Stimulated activated naive CD4-positive, alpha-beta T cell (primary cell): ENCODE results near the gene C19orf85.

Source experiments
- DNase-seq, 6 experiments: peaks; one replicate each; lab custom pipeline; 2025; lab: John Stamatoyannopoulos, UW

The C19orf85 gene

DNA sequence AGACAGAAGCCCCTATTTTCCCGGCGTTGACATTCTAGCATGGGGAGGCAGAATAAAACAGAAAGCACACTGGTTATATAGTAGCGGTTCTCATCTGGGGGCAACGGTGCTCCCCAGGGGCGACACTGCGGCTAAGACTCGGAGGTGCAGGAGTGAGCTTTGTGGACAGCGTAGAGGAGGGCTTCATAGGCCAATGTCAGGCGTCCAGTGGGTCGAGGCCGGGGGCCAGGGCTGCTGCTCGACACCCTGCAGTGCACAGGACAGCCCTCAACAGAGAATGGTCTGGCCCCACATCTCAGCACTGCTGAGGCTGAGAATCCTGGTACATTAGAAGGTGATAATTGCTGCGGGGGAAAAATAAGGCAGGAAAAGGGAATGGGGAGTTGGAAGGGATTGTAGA is 13.4 kb upstream of the C19orf85 start:
- no peak for DNase-seq

DNA sequence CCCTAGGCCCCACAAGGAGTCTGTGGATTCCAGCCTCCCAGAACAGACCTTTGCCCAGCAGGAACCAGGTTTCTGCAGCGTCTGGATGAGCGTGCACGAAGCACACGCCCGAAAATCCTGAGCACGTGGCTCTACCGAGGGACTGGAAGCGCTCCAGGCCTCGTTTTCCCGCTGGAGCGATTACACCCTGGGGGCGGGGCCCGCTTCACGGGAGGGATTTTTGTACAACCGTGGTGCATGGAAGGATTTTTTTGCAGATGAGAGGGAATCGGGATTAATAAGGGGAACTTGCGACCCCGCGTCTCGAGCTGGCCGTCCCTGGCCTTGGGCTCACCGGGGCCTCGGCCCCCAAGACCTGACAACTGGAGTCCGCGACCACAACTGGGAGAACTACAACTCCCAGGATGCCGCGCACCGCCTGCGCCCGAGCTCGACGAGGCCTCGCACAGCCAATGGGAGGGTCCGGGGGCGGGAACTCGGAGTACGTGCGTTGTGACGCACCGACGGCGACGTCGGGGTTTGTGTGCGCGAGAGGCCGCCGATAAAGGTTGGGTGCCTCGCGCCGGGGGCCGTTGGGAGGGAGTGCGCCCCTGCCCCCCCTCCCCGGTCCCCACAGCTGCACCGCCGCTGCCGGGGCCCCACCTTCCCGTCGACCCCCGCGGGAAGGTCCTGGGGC is 11.7 kb upstream of the C19orf85 start, which contains the start of gene ZNF628:
Gene ZNF628, plus strand, starts transcription at position 518 of the 676 bp plus-strand sequence. CDS start 3,294 bp downstream, outside the sequence.
- DNase-seq, result peak; percentile 93 to 98 (median 96)

DNA sequence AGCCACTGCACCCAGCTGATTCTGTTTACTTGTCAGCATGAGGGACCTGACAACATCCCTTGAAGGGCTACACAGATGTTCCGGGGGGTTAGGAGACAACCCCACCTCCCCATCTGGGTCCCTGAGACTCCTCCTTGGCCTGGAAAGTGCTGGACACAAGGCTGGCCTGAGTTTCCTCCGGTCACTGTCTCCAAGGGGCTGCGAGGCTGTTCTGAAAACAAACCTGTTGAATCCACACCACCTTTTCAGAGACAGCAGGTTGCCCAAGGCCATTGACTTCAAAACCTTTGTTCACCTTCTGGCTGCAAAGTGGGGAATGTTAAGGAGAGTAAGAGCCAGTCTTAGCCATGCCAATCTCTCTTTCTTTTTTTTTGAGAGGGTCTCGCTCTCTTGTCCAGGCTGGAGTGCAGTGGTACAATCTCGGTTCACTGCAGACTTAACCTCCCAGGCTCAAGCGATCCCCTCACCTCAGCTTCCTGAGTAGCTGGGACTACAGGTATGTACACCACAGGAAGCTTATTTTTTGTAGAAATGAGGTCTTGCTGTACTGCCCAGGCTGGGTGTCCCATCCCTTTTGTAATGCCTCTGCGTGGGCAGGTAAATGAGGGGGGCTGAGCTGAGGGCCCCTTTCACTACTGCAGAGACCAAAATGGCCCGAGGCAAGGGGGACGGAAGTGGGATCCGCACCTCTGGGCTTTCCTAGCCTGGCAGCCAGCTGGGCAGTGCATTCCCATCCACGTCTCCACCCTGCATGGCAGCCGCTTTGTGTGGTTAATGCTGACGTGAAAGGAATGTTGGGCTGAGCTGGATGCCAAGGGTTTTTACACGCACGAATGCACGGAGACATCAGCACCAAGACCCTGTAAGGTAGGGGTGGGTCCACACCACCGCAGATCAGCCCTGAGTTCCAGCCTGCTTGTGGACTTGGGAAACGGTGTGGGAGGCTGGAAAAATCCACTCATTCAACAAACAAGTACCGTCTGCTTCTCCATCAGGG is 10.0 kb upstream of the C19orf85 start:
- DNase-seq, result no peak

DNA sequence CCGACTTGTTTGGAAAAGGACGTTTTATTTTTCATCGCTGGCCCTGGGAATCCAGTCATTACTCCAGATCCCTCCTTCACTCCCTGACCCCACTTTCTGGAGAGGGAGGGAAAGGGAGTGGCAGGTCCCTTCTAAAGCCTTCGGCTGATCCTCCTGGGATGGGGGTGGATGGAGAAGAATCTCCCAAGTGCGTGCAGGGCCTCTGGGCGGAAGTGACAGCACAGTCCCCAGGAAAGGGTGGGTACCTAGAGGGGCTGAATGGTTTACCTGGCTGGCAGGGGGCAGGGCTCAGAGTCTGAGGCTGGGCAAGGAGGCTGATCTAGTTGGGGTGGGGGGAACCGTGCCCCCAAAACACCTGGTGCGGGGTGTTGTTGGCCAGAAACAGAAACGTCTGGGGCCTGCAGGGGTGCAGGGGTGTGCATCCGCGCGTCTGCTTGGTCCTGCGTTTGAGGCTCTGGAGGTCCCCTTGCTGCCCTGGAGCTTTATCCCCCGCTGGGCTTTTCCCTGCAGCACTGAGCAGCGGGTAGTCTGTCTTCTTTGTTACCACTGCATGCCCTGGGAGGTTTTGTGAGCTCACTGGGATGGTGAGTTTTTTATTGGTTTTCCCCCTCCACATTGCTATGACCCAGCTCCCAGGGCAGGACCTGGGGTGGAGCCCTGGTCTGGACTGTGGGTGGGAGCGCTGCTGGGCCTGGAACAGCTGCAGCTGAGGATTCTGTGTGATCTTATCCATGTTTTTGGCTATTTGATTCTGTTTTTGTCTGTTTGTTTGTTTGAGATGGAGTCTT is 8.9 kb upstream of the C19orf85 start:
- no peak for DNase-seq

DNA sequence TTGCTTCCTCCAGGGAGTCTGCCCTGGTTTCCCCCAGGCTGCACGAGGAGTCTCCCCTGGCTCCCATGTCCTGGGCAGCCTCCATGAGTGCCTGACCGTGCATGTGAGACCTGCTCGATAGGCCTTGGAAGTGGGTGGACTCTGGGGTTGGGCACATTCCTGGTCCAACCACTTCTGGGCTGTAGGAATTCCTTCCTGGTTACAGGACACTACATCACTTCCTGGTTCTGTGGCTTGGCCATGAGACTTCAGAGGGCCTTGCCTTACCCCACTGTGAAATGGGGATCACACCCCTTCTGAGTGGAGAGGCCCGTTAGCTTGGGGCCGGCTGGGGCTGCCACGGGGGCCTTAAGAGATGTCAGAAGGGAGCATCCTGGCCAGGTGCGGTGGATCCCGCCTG is 7.9 kb upstream of the C19orf85 start:
- DNase-seq, result no peak

DNA sequence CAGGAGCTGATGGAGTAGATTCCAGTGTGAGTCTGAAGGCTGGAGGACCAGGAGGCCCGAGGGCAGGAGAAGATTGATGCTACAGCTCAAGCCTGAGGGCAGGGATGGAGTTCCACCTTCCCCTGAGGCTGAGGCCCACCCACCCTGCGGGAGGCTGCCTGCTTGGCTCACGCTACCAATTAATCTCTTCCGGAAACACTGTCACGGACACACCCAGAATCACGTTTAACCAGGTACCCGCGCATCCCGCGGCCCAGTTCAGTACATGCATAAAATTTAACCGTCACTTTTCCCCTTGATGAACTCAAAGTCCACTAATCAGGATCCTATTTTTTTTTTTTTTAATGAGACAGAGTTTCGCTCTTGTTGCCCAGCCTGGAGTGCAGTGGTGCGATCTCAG is 6.7 kb upstream of the C19orf85 start:
- DNase-seq, result no peak

DNA sequence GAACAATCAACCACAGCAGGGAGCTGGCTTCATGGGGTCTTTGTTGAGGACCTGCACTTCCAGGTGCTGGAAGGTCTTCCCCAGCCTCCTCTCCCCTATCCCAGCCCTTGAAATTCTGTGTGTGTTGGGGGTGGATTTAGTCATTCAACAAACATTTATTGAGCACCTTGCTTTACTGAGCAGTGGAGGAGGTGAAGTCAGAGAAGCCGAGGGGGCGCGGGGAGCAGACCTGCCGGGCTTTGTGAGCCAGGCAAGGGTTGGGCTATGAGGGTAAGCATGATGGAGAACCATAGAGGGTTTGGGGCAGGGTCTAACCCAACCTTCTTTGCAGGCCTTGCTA is 3.5 kb upstream of the C19orf85 start:
- no peak for DNase-seq

DNA sequence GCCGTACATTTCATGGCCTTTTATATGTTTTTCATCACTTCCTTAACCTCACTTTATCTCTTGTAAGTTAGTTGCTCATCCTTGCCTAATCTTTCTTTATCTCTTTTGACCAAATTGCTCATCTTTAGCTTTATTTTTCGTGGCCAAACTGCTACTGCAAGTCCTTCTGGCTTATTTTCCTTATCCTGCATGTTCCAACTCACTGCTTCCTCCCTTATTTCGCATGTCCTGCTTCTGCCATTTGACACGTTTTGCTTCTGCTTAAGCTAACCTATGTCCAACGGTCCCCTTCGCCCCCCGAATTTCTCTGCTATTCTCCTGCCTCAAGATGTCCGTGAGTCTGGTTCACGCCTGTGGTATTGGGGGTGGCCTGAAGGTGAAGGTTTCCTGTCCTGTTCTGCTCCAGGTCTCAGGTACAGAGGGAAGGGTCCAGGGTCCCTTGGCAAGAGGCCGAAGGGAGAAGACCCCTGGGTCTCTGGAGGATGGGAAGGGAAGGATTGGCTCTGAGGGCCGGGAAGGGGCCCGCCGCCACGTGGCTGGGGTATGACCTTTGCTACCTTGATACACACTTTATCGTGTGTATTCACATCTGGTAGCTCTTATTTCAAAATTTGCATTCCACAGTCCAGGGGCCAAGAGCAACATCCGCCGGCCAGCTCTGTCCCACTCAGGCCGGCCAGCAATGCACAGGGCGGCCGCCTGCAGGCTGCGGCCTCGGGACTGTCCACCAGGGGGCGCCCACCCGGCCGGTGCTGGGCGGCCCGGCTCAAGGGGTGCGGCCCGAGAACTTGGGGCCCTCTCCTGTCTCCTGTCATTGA is 2.9 kb upstream of the C19orf85 start:
- DNase-seq, result peak in 5 of 6 experiments; percentile 40 to 70 (median 56)

DNA sequence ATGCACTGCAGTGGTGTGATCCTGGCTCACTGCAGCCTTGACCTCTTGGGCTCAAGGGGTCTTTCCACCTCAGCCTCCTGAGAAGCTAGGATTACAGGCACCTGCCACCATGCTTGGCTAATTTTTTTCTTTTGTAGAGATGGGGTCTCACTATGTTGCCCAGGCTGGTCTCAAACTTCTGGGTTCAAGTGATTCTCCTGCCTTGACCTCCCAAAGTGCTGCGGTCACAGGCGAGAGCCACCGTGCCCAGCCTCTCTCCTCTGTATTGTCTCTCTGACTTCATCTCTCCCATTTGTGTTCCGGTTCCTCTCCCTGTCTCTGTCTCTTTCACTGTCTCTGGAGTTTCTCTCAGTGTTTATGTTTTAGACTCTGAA is 1.7 kb upstream of the C19orf85 start:
- DNase-seq, result no peak

DNA sequence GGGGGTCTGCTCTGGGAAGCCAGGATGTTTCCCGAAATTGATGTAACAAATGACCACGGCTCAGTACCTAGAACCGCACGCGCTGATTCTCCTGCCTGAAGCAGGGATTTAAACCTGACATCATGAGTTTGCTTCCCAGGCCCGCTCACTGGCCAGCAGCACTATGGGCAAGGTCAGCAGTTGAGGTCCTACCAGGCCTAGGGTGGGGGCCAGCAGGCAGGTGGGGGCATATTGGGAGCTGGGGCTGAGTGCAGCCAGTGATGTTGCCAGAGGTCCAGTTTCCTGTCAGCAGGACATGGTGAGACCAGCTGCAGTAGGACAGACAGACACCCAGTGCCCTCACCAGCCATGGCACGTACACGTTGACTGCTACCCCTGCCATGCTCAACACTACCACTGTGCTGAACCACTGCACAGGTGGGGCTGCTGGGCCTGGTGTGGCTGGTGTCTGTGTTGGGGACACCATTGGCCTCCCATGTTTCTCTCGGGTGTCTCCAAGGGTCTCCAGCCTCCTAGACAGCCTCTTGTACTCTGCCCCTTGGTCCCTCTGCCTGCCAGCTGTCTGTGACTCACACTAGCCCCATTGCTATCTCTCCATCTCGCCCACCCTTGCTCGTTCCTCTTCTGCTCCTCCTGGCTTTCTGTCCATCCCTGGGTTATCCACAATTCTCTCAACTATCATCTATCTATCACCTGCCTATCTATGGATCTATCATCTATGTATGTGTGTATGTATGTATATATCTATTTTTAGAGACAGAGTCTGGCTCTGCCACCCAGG is 1.1 kb upstream of the C19orf85 start:
- no peak for DNase-seq

DNA sequence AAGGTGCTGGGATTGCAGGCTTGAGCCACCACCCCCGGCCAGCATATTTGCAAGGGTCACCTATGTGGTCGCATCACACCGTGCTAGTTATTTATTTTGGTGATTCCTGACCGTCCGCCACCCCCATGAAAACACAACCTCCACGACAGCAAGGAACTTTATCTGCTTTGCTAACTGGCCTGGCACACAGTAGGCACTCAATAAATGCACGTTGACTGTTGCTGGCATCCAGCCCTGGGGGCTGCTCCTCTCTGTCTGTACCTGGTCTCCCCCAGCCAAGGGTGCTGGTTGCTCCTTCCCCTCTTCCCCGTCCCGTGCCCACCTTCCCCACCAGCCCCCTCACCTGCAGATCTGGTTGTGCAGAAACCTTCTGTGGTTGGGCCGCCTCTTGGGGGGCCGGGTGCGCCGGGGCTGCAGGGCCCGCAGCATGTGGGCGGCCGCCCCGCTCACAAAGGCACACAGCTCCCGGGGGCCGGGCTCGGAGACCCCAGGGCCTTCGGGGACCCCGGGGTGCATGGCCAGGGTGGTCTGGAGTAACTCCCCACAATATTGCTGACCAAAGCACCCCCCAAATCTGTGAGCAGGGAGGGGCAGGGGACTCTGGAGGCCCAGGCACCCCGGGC is 401 bp downstream of the C19orf85 start:
- DNase-seq, result no peak

DNA sequence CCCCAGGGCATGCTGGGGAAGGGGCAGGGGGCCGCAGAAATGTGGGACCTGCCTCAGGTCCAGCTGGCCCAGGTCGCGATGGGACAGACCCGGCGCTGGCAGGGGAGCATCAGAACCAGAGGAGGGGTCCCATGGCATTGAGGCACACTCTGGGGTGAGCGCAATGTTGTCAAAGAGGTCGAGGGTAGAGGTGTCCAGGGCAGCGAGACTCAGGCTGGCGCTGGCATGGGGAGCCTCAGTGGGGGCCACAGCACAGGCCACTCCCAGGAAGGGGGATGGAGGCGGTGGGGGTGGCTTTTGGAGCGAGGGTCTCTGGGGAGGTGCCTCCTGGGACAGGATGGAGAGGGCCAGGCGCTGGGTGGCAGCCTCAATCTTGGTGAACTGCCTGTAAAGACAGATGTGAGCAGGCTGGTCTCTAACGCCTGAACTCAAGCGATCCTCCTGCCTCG is 944 bp downstream of the C19orf85 start:
- no peak for DNase-seq

DNA sequence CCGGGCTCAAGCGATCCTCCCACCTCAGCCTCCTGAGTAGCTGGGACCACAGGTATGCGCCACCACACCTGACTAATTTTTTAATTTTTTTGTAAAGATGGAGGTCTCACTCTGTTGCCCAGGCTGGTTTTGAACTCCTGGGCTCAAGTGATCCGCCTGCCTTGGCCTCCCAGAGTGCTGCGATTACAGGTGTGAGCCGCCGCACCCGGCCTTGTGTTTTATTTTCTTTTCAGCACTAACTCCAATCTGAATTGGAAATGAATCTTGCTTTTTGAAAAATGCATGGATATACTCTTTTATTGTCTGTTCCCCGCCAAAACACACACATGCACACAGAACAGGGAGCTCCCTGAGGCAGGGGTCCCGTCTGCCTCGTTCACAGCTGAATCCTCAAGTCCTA is 1.8 kb downstream of the C19orf85 start:
- DNase-seq, result no peak

DNA sequence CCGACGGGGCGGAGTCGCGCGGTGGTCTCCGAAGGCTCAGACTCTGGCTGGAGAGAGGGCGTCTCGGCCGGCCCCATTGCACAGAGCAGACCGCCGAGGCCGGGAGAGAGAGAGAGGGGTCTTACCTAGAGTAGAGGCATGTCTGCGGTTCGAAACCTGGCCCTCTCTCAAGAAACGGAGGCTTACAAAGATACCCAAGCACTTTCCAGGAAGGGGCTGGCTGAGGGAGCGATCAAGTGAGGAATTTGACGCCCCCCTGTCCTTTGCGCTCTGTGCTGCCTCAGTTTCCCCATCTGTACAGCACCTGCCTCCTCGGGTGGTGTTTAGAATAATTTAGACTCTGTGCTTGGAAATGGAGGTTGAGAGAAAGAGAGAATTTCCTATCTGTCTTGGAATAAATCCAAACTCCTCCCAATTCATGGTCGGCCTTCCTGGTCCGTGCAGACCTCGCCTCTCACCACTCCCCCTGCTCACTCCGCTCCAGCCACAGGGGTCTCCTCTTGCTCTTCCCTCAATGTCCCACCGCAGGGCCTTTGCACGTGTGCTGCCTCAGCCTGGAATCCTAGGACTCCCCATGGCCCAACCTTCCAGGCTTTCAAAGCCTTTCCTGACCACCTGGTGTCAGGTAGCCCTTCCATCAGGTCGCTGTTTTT is 2.5 kb downstream of the C19orf85 start:
- DNase-seq, result peak in 1 of 6 experiments; percentile 15

DNA sequence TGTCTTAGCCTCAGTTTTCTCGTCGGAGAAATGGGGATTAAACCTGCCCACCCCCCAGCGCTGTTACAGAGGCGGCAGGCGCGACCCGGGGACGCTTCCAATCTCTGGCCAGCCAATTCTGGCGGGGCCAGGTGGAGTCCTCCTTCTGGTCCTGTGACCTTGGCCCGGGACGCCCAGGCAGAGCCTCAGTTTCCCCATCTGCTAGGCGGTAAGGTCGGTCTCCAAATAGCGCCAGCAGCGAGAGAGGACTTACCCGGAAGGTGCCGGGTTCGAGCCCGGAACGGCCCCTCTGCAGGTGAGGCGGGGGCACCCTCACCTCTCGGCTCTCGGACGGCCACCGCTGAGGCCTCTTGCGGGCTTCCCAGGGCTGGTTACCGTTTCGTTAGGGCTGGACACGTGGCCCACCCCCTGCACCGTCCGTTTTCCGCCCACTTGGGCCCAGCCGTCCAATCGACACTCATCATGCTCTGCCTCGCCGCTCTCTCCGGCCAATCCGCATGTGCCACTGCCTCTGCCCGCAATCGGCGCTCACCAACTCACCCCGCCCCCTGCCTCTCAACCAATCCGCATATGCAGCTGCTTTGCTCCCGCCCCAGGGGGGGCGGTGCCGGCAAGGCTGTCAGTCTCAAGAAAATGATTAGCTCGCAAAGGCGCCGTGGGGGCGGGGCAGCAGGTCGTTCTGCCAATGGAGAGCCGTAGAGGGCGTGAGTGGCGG is 3.1 kb downstream of the C19orf85 start, which contains the start of gene ISOC2:
Gene ISOC2, minus strand, starts transcription at position 384 of the 715 bp plus-strand sequence. CDS start 5,156 bp downstream, outside the sequence.
- DNase-seq, result peak; percentile 98 to 100 (median 100)

DNA sequence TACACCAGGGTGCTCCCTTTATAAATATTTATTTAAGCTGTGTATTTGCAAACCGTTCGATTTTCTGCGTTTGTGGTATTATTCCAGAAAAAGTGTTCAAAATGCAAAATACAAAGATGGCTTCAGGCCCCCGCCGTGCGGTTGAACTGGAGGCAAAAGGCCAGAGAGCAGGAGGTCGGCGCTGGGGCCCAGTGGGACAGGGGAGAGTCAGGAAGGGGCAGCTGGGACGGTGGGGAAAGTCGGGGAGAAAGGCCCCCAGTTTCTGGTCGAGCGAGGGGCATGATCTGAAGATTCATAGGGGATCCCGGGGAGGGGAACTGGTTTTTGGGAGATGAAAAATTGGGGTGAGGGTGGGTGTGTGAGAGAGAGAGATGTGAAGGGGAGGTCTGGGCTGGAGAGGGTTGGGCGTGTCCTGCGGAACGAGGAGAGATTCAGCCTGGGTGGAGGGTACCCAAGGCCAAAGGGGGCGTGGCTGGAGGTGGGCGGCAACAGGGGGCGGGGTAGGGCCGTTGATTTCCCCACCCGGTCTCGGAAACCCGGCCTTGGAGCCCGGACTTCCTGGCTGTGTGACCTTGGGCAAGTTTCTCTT is 3.8 kb downstream of the C19orf85 start:
- peak in 1 of 6 experiments; percentile 39 for DNase-seq

DNA sequence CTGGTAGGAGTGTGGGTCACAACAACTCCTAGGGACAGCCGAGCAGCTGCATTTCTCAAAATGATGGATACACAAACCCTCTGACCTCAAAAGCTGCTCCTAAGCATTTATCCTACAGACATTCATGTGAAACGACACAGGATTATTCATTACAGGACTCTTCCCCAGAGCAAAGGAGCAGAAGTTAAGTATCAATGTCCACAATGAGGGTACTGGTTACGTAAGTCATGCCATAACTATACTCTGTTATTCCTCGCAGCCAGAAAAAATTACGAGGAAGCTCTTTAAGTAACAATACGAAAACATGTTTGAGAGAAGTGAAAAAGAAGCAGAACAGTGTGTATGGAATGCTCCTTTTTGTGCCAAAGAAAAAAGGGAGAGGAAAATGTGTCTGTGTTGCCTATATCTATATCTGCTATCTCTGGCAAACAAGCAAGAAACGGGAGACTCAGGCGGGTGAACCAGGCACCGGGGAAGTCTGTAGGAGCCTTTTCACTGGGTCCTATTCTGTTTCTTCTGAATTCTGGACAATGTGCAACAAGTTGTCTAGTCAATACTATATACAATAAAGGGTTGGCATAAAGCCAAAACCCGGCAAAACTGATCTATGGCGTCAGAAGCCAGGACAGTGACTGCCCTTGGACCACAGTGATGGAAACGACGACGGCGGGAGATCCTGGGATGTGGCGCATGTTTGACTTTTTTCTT is 4.4 kb downstream of the C19orf85 start:
- no peak for DNase-seq

DNA sequence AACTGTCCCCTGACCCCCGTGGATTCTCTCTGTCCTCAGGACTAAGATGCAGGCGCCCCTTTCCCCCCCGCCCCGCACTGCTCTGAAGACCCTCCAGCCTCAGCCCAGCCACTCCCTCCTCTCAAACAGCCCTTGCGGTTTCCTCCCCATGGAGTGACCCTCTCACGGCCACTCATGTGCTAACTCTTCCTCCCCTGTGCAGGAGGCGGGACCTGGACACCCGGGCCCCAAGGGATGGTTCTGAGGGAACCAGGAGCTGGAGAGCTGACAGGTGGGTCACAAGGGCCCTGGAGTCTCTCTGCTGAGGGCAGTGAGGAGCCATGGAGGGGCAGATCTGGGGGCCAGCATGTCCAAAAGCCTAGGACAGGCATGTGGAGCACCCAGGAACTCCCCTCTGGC is 5.0 kb downstream of the C19orf85 start:
- no peak for DNase-seq
